GM12891 (cell line): ENCODE measurements around the gene GRAP2.
"Not testable (repeated sequence)": the region's sequence is repeated elsewhere in the genome, so short reads cannot be mapped to it uniquely, and the experiment has no call there.

Experiments used
- DNase-seq: peaks from one replicate; pipeline ENCODE4 v3.0.0; 2011; ENCODE audit warnings: low spot score; ENCODE audit not compliant: insufficient read length
- FAIRE-seq: peaks from 2 replicates; lab custom pipeline; 2011; peaks lifted over from hg19 to GRCh38; lab: Jason Lieb, UNC
- PAX5 ChIP-seq: IDR thresholded peaks from 2 replicates; pipeline ENCODE4 v1.6.1; 2011; ENCODE audit warnings: low read length, moderate library complexity, mild to moderate bottlenecking; ENCODE audit not compliant: insufficient read depth, severe bottlenecking
- POLR2A ChIP-seq: IDR thresholded peaks from 2 replicates; pipeline ENCODE4 v1.6.1; 2011; ENCODE audit warnings: low read depth, low read length, control low read depth
- POLR2AphosphoS5 ChIP-seq: IDR thresholded peaks from 2 replicates; pipeline ENCODE4 v1.6.1; 2011; ENCODE audit warnings: low read depth, low read length, control low read depth
- POU2F2 ChIP-seq: IDR thresholded peaks from 2 replicates; pipeline ENCODE4 v1.6.1; 2011; ENCODE audit warnings: low read depth, mild to moderate bottlenecking, control low read depth, low read length, moderate library complexity
- SPI1 ChIP-seq: IDR thresholded peaks from 2 replicates; pipeline ENCODE4 v1.6.1; 2011; ENCODE audit warnings: low read depth, low read length, control low read depth
- TAF1 ChIP-seq: IDR thresholded peaks from 2 replicates; pipeline ENCODE4 v1.6.1; 2011; ENCODE audit warnings: low read depth, low read length, control low read depth

The GRAP2 gene

DNA sequence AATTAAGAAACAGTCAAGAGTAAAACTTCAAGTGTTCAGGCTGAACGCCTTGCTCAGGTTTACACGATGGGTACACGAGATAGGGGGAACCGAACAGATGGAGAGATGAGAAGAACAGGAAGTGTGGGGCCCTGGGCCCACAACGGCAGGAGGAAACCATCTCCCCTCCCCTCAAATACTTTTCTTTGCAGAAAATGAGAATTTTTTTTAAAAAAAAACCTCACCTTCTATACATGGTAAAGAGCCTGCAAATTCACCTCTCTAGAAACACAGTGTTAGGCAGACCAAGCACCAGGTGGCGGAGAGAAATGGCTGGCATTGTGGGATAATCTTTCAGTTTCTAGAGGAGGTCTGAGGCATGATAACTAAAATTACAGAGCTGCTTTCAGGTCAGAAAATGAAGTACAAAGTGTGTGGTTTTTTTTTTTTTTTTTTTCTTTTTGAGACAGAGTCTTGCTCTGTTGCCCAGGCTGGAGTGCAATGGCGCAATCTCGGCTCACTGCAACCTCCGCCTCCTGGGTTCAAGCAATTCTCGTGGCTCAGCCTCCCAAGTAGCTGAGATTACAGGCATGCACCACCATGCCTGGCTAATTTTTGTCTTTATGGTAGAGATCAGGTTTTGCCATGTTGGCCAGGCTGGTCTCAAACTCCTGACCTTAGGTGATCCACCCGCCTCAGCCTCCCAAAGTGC is 50.9 kb downstream of the GRAP2 start:
- DNase-seq = not testable (repeated sequence)
- TF ChIP-seq SPI1 = 0 out of 2 replicates have a peak, but pooled peaks have one; percentile 3
- FAIRE-seq = peak; percentile 62

DNA sequence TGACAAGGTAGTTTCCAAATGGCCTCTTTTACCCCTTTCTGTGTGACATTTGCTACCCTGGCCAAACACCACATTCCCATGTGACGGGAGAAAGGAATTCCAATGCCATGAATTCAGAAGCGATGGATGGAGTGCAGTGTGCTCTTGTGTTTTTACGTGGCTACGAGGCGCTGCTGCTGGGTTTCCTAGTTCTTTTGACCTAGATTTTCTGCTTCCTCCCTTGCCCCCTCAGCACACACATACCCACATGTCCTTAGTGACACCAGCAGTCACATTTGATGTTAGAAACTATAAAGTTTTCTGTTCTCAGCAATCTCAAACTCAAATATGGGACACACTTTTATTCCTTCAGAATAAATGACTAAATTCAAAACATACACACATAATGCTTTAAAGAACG is 51.5 kb downstream of the GRAP2 start:
- DNase-seq (no peak), FAIRE-seq (peak; percentile 16)
- no peak for TF ChIP-seq TAF1
- no peak for TF ChIP-seq POLR2A
- no peak for TF ChIP-seq SPI1
- no peak for TF ChIP-seq POU2F2
- TF ChIP-seq PAX5 = no peak
- TF ChIP-seq POLR2AphosphoS5 = no peak

DNA sequence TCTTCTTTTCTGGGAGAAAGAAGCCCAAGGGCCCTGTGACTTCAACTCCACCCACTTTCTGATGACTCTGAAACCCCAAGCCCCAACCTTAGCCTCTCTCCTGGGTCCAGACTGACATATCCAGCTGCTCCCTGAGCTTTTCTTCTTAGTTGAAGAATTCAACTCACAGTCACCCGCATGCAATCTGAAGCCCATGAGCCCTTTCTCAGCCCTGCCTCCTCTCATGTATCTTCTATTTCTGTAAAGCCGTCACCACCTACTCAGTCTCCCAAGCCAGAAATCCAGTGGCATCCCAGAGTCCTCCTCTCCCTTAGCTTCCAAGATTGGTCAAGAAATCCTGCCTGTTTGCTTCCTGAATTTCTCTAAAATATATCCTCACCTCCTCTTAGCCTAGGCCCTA is 52.2 kb downstream of the GRAP2 start:
- FAIRE-seq (no peak), DNase-seq (no peak)
- no peak for TF ChIP-seq SPI1
- TF ChIP-seq PAX5 = no peak
- no peak for TF ChIP-seq TAF1
- TF ChIP-seq POU2F2 = no peak
- no peak for TF ChIP-seq POLR2A
- no peak for TF ChIP-seq POLR2AphosphoS5

DNA sequence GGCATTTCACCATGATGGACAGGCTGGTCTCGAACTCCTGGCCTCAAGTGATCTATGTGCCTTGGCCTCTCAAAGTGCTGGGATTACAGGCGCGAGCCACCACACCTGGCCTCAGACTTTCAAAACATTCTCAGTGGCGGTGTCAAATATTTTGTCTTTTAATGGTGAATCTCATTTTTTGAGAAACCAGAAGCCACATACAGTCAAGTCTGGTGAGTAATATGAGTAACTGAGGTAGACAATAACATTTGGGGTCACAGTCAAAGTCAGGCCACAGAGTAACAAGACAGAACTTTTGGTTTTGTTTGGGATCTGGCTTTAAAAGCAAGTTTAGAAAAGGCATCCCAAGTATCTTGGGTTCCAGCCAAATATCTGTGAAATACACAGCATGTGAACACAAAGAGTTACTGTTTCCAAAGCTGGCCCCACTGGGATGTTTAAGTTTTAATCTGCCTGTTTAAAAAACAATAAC is 53.7 kb downstream of the GRAP2 start:
- TF ChIP-seq POLR2A = no peak
- TF ChIP-seq POLR2AphosphoS5 = no peak
- no peak for TF ChIP-seq SPI1
- TF ChIP-seq POU2F2 = no peak
- no peak for TF ChIP-seq TAF1
- TF ChIP-seq PAX5 = peak; percentile 64
- no peak for DNase-seq
- FAIRE-seq = peak; percentile 60

DNA sequence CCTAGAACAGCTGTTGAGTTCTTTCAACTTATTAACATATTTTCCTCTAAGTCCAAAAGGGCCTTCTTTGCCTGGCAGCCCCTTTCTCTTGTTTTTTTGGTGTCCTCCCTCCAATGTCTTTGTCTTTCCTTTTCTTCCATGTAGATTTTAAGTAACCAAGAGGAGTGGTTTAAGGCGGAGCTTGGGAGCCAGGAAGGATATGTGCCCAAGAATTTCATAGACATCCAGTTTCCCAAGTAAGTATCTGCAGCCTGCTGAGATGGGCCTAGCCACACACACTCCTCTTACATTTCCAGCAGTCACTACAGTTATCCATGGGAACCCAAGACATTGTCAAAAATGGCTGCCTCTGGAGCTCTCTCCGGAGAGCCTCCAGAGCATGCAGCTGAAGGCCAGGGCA is 54.8 kb downstream of the GRAP2 start:
- FAIRE-seq = no peak

DNA sequence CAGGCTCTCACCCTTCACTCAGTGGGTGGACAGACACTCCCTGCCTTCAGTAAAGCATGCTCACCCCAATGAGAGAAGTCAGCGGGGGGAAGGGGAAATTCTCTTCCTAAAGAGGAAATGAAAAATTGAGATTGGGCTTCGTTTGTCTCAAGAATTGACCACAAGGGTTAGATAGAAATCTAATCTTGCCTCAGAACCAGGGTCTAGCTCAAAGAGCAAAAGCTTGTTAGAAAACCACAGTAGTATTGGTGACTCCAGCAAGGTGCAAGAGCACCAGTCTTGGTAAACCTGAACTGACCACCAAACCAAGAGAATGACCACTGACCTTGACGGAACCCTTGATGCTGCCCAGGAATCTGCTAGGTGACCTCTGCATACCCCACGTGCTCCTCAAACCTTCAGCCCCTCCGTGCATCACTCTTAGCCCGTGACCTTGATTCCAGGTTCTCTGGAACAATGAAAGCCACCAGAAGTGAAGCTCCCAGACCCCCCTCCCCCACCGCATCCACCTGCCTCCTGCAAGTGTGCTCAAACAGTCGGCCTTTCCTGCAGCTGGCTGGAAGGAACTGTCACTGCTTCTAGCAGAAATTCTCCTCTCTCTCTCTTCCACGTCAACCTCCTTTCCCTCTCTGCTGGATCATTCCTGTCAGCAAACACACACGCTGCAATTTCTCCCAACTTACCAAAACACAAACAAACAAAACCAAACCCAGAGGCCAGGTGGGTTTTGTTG is 56.2 kb downstream of the GRAP2 start:
- TF ChIP-seq POU2F2 (0 out of 2 replicates have a peak, but pooled peaks have one; percentile 15), PAX5 (no peak), SPI1 (peak; percentile 95)
- peak; percentile 94 for FAIRE-seq
- DNase-seq = peak; percentile 24

More for the DNA sequence above, 54.8 kb downstream of the GRAP2 start:
- TF ChIP-seq SPI1 (no peak), PAX5 (no peak), POU2F2 (no peak), POLR2A (no peak), POLR2AphosphoS5 (no peak), TAF1 (no peak)
- no peak for DNase-seq

DNA sequence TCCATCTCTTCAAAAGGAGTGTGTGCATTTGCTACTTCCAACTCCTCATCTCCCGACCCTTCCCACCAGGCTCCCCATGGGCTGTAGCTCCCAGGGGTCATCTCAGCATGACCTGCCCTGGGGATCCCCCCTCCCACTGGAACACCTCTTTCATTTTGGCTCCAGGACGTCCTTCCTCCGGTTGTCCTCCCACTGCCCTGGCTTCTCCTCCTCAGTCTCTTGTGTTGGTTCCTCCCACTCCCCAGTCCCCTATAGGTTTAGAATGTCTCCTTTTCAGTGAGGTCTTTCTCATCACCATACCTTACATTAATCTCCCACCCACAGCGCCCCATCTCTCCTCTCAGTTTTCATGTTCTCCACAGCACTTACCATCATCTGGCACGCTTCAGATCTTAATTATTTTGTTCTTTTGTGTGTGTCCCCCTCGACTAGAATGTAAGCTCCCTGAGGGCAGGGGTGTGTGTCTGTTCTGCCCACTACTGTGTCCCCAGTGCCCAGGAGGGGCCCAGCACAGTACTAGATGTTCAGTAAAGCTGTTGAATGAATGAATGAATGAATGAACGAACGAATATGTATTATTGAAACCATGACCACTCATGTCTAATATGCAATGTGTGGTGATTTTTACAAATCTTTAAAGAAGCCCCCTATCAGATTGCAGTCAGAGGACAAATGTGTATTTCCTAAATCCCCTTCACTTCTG is 57.3 kb downstream of the GRAP2 start:
- TF ChIP-seq SPI1 (no peak), POU2F2 (no peak), TAF1 (no peak), POLR2AphosphoS5 (no peak), PAX5 (no peak), POLR2A (no peak)
- no peak for DNase-seq
- FAIRE-seq = no peak

DNA sequence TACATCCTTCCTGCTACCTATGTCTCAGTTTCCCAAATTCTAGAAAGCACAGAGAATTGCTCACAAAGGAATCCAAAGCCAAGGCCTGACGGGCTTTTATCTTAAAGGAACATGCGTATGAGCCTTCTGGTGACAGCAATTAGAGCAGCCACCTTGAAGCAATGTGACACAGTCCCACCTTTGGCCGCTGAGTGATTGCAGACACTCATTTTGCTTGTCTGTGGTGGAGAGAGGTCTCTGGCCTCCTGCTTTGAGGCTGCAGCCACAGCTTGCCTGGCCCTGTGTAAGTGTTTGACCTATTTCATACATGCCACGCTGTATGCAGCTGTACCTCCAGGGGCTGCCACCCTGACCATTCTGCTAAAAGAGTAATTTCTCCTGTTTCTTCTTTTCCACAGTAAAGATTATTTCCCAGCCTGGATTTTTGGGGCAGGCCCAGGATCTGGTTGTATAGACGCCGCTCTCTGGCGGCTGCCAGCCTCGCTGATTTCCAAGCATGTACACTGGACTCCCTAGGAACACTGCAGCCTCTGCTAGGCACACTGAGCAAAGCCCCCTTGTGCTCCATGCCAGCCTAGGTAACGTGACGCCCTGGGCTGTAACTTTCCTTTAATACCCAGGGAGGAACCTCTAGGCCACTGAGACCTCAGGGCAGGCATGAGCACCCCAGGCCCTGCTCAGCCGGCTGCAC is 58.2 kb downstream of the GRAP2 start:
- TF ChIP-seq POLR2AphosphoS5 (no peak), SPI1 (no peak), POU2F2 (no peak), PAX5 (no peak), TAF1 (no peak), POLR2A (no peak)
- DNase-seq (no peak), FAIRE-seq (peak; percentile 23)
